Germinal center (tissue), 1 donor: ENCODE data around the gene TMEM132D.

Source experiments
- DNase-seq: peaks from one replicate; pipeline ENCODE4 v3.0.0; 2012; ENCODE audit warnings: mixed read lengths, low spot score

Gene TMEM132D

GRCh38 chr12:129826273-129826672 lies 77.6 kb downstream of the TMEM132D start:
- DNase-seq = no peak

DNA sequence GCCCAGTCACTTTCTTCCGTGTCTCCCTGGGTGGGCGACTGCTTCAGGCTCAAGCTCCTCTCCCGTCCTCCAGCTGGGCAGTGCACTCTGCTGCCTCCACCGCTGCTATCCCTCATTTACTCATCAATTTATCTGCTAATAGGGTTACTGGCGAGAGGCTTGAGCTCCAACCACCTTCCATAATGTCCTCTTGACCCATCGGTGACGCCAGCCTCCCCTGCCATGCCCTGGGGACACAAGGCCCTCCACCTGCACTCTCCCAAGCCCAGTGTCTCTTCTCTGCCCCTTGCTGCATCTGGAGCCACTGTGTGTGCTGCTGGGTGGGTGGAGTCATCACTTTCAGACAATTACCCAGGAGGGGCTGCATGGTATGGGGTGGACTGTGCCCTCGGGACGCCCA lies 78.5 kb downstream of the TMEM132D start:
- DNase-seq = no peak

GRCh38 chr12:129821964-129822363 lies 81.9 kb downstream of the TMEM132D start:
- DNase-seq = no peak

GRCh38 chr12:129819391-129819790 lies 84.4 kb downstream of the TMEM132D start:
- DNase-seq = no peak

DNA sequence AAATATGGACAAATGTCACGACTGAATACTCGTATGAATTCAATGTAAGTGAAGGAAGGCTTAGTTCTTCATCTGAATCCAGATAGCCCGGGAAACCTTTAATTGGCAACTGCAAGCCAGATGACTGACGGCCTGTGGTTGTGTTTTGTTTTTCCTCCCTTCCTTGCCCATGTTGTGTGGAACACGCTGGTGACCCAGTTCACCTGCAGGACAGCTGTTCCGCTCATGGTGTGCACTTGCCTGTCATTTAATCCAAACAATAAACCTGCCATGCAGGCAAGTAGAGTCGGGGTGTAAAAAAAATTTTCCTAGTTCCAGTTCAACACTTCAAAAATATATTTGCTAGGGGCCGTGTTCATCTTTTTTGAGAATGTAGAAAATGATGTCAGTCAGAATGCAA lies 88.0 kb downstream of the TMEM132D start:
- DNase-seq = no peak

- no peak for DNase-seq
Measured at GRCh38 chr12:129811963-129812362, 91.9 kb downstream of the TMEM132D start.

- no peak for DNase-seq
Measured at GRCh38 chr12:129807136-129807535, 96.7 kb downstream of the TMEM132D start.

GRCh38 chr12:129791396-129791795 lies 112.4 kb downstream of the TMEM132D start:
- DNase-seq = no peak

DNA sequence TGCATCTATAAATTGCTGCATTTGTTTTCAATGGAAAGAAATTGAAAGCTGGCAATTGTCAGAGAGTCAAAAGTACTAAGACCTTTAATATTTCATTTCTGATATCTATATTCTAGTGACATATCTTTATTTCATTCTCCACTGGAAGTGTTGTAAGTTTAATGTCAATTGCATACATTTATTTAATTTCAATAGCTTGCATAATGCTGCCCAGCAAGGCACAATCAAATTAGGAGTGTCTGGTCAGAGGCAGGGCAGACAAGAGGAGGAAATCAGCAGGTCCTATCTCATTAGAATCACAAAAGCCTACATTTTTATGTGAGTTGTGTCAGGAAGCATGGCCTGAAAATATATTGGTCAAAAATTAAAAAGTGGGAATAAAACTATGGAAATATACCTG lies 112.9 kb downstream of the TMEM132D start:
- DNase-seq = no peak

- no peak for DNase-seq
Measured at GRCh38 chr12:129790331-129790730, 113.5 kb downstream of the TMEM132D start.

- DNase-seq = no peak
Measured at GRCh38 chr12:129789921-129790320, 113.9 kb downstream of the TMEM132D start.

GRCh38 chr12:129788506-129789084 lies 115.2 kb downstream of the TMEM132D start:
- DNase-seq = no peak

DNA sequence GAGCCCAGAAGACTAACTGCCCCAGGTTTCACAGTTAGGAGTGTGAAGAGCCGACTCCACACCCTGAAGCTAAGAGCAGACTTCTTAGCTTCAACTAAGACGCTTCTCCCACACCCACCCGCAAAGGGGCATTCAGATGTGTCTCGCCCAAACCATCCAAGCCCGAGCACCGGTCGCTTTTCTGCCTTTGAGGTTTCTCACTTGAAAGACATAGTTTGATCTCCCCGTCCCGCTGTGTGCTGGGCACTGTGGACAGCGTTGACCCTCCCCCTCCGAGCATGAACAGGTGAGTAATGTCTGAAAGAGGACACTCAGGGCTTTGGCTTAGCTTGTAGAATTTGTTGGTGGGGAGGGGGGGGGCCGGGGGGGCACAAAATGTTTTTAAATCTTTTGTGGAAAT lies 123.8 kb downstream of the TMEM132D start:
- no peak for DNase-seq

GRCh38 chr12:129779033-129779432 lies 124.8 kb downstream of the TMEM132D start:
- DNase-seq = no peak

GRCh38 chr12:129776977-129777667 lies 126.7 kb downstream of the TMEM132D start:
- no peak for DNase-seq

- DNase-seq = no peak
Measured at GRCh38 chr12:129772501-129773493, 131.0 kb downstream of the TMEM132D start.

GRCh38 chr12:129771238-129771637 lies 132.6 kb downstream of the TMEM132D start:
- DNase-seq = no peak

- no peak for DNase-seq
Measured at GRCh38 chr12:129765719-129766118, 138.1 kb downstream of the TMEM132D start.

DNA sequence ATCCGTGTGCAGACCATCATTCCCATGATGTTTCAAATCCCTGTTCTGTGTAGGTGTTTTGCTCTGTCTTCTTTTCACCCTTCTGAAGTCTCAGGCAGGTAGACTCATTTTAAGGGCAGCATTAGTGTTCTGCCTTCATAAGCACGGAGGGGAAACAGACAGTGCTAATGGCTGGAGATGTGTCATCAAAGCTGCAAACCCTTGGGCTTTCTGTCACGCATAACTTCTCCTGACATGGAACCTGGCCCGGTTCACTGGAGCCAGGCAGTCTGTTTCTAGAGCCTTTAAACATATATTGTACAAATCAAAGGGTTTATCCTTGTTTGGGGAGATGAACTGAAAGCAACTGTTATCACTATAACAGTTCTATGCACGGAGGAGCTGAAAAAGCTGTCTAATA lies 141.4 kb downstream of the TMEM132D start:
- DNase-seq = no peak

DNA sequence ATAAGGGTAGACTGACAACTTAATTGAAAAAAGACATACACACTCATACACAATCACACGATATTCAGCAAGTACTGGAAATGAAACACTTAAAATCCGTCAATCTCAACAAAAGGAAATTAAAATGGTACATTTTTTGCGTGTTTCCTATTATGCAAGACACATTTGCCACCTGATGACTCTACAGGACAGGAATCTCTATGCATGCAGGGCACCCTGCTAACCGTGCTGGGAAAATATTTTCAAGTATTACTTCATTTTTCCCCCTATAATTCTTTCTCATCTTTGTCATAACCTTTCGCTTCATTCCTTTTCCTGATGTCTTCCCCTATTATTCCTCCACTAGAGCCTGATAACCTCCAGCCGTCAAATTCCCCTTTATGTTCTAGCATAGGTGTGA lies 150.2 kb downstream of the TMEM132D start:
- no peak for DNase-seq

GRCh38 chr12:129750421-129750820 lies 153.4 kb downstream of the TMEM132D start:
- no peak for DNase-seq

- no peak for DNase-seq
Measured at GRCh38 chr12:129746318-129746717, 157.5 kb downstream of the TMEM132D start.

DNA sequence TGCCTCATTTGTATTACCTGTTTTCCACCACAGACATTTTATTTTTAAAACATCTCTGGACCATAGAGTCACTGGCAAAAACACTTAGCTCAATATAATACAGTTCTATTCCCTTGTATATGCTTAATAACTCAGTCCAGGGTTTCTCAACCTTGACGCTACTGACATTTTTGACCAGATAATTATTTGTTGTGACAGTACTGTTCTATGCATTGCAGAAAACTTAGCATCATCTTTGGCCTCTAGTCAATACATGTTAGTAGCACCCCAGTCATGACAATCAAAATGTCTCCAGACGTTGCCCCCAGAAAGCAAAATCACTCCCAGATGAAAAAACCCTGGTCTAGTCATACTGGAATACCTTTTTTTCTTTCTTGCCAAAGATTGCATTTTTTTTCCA lies 174.7 kb downstream of the TMEM132D start:
- DNase-seq = no peak
